ENCODE measurements around the gene CNTNAP5.

CNTNAP5 gene

GRCh38 chr2:124272261-124272841 is 247.3 kb downstream of the CNTNAP5 start:
- Histone ChIP-seq H3K27me3 (ENCODE audit: control insufficient read depth, insufficient read depth, low read length) (no peaks in the 10 kb centered on the region), H3K36me3 (ENCODE audit: control insufficient read depth, insufficient read depth, low read length) (no peaks in the 10 kb centered on the region), H3K9me3 (ENCODE audit: control insufficient read depth, insufficient read depth, low read length) (no peaks in the 10 kb centered on the region), H3K4me1 (ENCODE audit: control insufficient read depth, insufficient read depth, low read length) (no peaks in the 10 kb centered on the region), H3K4me3 (ENCODE audit: low read depth, low read length) (no peak overlapping the region), H3K9ac (ENCODE audit: low read depth, low read length) (no peak overlapping the region)

GRCh38 chr2:124281541-124281940 is 256.5 kb downstream of the CNTNAP5 start:
- H3K36me3 ChIP-seq (ENCODE audit: control insufficient read depth, insufficient read depth, low read length) = no peaks in the 10 kb centered on the region
- no peak overlapping the region for H3K9ac ChIP-seq (ENCODE audit: low read depth, low read length)
- no peak overlapping the region for H3K4me3 ChIP-seq (ENCODE audit: low read depth, low read length)
- H3K27me3 ChIP-seq (ENCODE audit: control insufficient read depth, insufficient read depth, low read length) = no peaks in the 10 kb centered on the region
- H3K4me1 ChIP-seq (ENCODE audit: control insufficient read depth, insufficient read depth, low read length) = no peaks in the 10 kb centered on the region
- no peaks in the 10 kb centered on the region for H3K9me3 ChIP-seq (ENCODE audit: control insufficient read depth, insufficient read depth, low read length)

- Histone ChIP-seq H3K9ac (ENCODE audit: low read depth, low read length) (no peak overlapping the region), H3K4me3 (ENCODE audit: low read depth, low read length) (no peak overlapping the region), H3K36me3 (ENCODE audit: control insufficient read depth, insufficient read depth, low read length) (no peaks in the 10 kb centered on the region), H3K4me1 (ENCODE audit: control insufficient read depth, insufficient read depth, low read length) (no peaks in the 10 kb centered on the region), H3K9me3 (ENCODE audit: control insufficient read depth, insufficient read depth, low read length) (no peaks in the 10 kb centered on the region), H3K27me3 (ENCODE audit: control insufficient read depth, insufficient read depth, low read length) (no peaks in the 10 kb centered on the region)
Observed at GRCh38 chr2:124283096-124283495, 258.0 kb downstream of the CNTNAP5 start.

GRCh38 chr2:124286089-124286783 is 261.1 kb downstream of the CNTNAP5 start:
- no peak overlapping the region for H3K4me3 ChIP-seq (ENCODE audit: low read depth, low read length)
- no peaks in the 10 kb centered on the region for H3K9me3 ChIP-seq (ENCODE audit: control insufficient read depth, insufficient read depth, low read length)
- H3K9ac ChIP-seq (ENCODE audit: low read depth, low read length) = no peak overlapping the region
- no peaks in the 10 kb centered on the region for H3K36me3 ChIP-seq (ENCODE audit: control insufficient read depth, insufficient read depth, low read length)
- H3K4me1 ChIP-seq (ENCODE audit: control insufficient read depth, insufficient read depth, low read length) = no peaks in the 10 kb centered on the region
- no peaks in the 10 kb centered on the region for H3K27me3 ChIP-seq (ENCODE audit: control insufficient read depth, insufficient read depth, low read length)

GRCh38 chr2:124289060-124289459 is 264.0 kb downstream of the CNTNAP5 start:
- Histone ChIP-seq H3K4me3 (ENCODE audit: low read depth, low read length) (no peak overlapping the region), H3K27me3 (ENCODE audit: control insufficient read depth, insufficient read depth, low read length) (no peaks in the 10 kb centered on the region), H3K4me1 (ENCODE audit: control insufficient read depth, insufficient read depth, low read length) (no peaks in the 10 kb centered on the region), H3K9me3 (ENCODE audit: control insufficient read depth, insufficient read depth, low read length) (no peaks in the 10 kb centered on the region), H3K36me3 (ENCODE audit: control insufficient read depth, insufficient read depth, low read length) (no peaks in the 10 kb centered on the region), H3K9ac (ENCODE audit: low read depth, low read length) (no peak overlapping the region)

GRCh38 chr2:124289615-124290014 is 264.5 kb downstream of the CNTNAP5 start:
- Histone ChIP-seq H3K4me3 (ENCODE audit: low read depth, low read length) (no peak overlapping the region), H3K9me3 (ENCODE audit: control insufficient read depth, insufficient read depth, low read length) (no peaks in the 10 kb centered on the region), H3K4me1 (ENCODE audit: control insufficient read depth, insufficient read depth, low read length) (no peaks in the 10 kb centered on the region), H3K36me3 (ENCODE audit: control insufficient read depth, insufficient read depth, low read length) (no peaks in the 10 kb centered on the region), H3K9ac (ENCODE audit: low read depth, low read length) (no peak overlapping the region), H3K27me3 (ENCODE audit: control insufficient read depth, insufficient read depth, low read length) (no peaks in the 10 kb centered on the region)

GRCh38 chr2:124296470-124296869 is 271.4 kb downstream of the CNTNAP5 start:
- Histone ChIP-seq H3K9ac (ENCODE audit: low read depth, low read length) (no peak overlapping the region), H3K27me3 (ENCODE audit: control insufficient read depth, insufficient read depth, low read length) (no peaks in the 10 kb centered on the region)

GRCh38 chr2:124301915-124302314 is 276.8 kb downstream of the CNTNAP5 start:
- Histone ChIP-seq H3K36me3 (ENCODE audit: control insufficient read depth, insufficient read depth, low read length) (no peaks in the 10 kb centered on the region), H3K9me3 (ENCODE audit: control insufficient read depth, insufficient read depth, low read length) (no peaks in the 10 kb centered on the region), H3K27me3 (ENCODE audit: control insufficient read depth, insufficient read depth, low read length) (no peaks in the 10 kb centered on the region), H3K4me1 (ENCODE audit: control insufficient read depth, insufficient read depth, low read length) (no peaks in the 10 kb centered on the region), H3K9ac (ENCODE audit: low read depth, low read length) (no peak overlapping the region), H3K4me3 (ENCODE audit: low read depth, low read length) (no peak overlapping the region)

More at GRCh38 chr2:124296470-124296869, 271.4 kb downstream of the CNTNAP5 start:
- Histone ChIP-seq H3K4me3 (ENCODE audit: low read depth, low read length) (no peak overlapping the region), H3K4me1 (ENCODE audit: control insufficient read depth, insufficient read depth, low read length) (no peaks in the 10 kb centered on the region), H3K9me3 (ENCODE audit: control insufficient read depth, insufficient read depth, low read length) (no peaks in the 10 kb centered on the region), H3K36me3 (ENCODE audit: control insufficient read depth, insufficient read depth, low read length) (no peaks in the 10 kb centered on the region)

GRCh38 chr2:124308319-124309062 is 283.4 kb downstream of the CNTNAP5 start:
- Histone ChIP-seq H3K27me3 (ENCODE audit: control insufficient read depth, insufficient read depth, low read length) (no peaks in the 10 kb centered on the region), H3K36me3 (ENCODE audit: control insufficient read depth, insufficient read depth, low read length) (no peaks in the 10 kb centered on the region), H3K4me1 (ENCODE audit: control insufficient read depth, insufficient read depth, low read length) (no peaks in the 10 kb centered on the region), H3K9ac (ENCODE audit: low read depth, low read length) (no peak overlapping the region), H3K9me3 (ENCODE audit: control insufficient read depth, insufficient read depth, low read length) (no peaks in the 10 kb centered on the region), H3K4me3 (ENCODE audit: low read depth, low read length) (no peak overlapping the region)

GRCh38 chr2:124309563-124310138 is 284.6 kb downstream of the CNTNAP5 start:
- Histone ChIP-seq H3K27me3 (ENCODE audit: control insufficient read depth, insufficient read depth, low read length) (no peaks in the 10 kb centered on the region), H3K36me3 (ENCODE audit: control insufficient read depth, insufficient read depth, low read length) (no peaks in the 10 kb centered on the region), H3K4me3 (ENCODE audit: low read depth, low read length) (no peak overlapping the region), H3K9me3 (ENCODE audit: control insufficient read depth, insufficient read depth, low read length) (no peaks in the 10 kb centered on the region), H3K4me1 (ENCODE audit: control insufficient read depth, insufficient read depth, low read length) (no peaks in the 10 kb centered on the region), H3K9ac (ENCODE audit: low read depth, low read length) (no peak overlapping the region)

- H3K4me3 ChIP-seq (ENCODE audit: low read depth, low read length) = no peak overlapping the region
- no peak overlapping the region for H3K9ac ChIP-seq (ENCODE audit: low read depth, low read length)
- H3K36me3 ChIP-seq (ENCODE audit: control insufficient read depth, insufficient read depth, low read length) = no peaks in the 10 kb centered on the region
- no peaks in the 10 kb centered on the region for H3K27me3 ChIP-seq (ENCODE audit: control insufficient read depth, insufficient read depth, low read length)
- H3K4me1 ChIP-seq (ENCODE audit: control insufficient read depth, insufficient read depth, low read length) = no peaks in the 10 kb centered on the region
- no peaks in the 10 kb centered on the region for H3K9me3 ChIP-seq (ENCODE audit: control insufficient read depth, insufficient read depth, low read length)
Observed at GRCh38 chr2:124310671-124311070, 285.6 kb downstream of the CNTNAP5 start.

Measured in iPS-15b (cell line).